Stomach (tissue), 4 donors: ENCODE data around the gene EDN3.

Experiments
- CTCF ChIP-seq, 7 experiments: fragments of 450-650 bp in 4 of 7; fragments of 200-600 bp in 3 of 7; sonication (generic) in 3 of 7; IDR thresholded peaks; one replicate each; pipeline ENCODE4 v1.5.1; 2016 to 2019; ENCODE audit warnings: antibody characterized with exemption in 7 of 7, control low read depth in 2 of 7, mild to moderate bottlenecking in 1 of 7
- EP300 ChIP-seq: sonication (generic); formaldehyde crosslinking; IDR thresholded peaks from one replicate; pipeline ENCODE4 v1.6.1; 2017; ENCODE audit warnings: antibody characterized with exemption
- POLR2A ChIP-seq, 4 donors: fragments of 450-650 bp; IDR thresholded peaks; one replicate each; pipeline ENCODE4 v1.6.1; 2016; ENCODE audit warnings: antibody characterized with exemption in 4 of 4, control low read depth in 2 of 4, mild to moderate bottlenecking in 1 of 4, moderate library complexity in 1 of 4
- POLR2AphosphoS5 ChIP-seq, 3 donors: sonication (generic); formaldehyde crosslinking; IDR thresholded peaks; one replicate each; pipeline ENCODE4 v1.6.1; 2016; ENCODE audit warnings: antibody characterized with exemption in 3 of 3

DNA sequence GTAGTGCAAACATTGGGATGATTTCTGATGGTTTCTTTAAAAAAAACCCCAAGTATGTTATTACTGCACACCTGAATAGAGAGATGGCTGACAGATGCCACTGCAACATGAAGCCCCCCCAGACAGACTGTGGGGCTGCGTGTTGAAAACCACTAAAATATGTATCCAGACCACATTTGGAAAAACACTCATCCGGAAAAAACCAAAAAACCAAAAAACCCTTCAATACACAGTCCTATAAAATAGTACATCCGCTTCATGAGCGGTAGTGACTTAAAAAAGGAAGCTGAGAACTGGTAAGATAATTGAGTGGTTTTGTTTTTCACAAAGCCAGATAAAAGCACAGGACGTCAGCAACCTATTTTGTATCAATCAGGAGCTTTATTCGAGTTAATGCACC is 47.1 kb upstream of the EDN3 start:
- TF ChIP-seq POLR2AphosphoS5 (IDR thresholded peaks at IDR 0.05) (no peak), EP300 (no peak), CTCF (IDR thresholded peaks at IDR 0.05) (no peak), POLR2A (IDR thresholded peaks at IDR 0.05) (no peak)
